ENCODE results near the gene CEP76. TPM values are rescaled to one million over a fixed set of nuclear protein-coding genes. Genes with fewer than 3 reads are reported as not detected.

Gene CEP76
- total RNA-seq, 2 experiments from 2014 or later, result 8.0 to 8.7 TPM

DNA sequence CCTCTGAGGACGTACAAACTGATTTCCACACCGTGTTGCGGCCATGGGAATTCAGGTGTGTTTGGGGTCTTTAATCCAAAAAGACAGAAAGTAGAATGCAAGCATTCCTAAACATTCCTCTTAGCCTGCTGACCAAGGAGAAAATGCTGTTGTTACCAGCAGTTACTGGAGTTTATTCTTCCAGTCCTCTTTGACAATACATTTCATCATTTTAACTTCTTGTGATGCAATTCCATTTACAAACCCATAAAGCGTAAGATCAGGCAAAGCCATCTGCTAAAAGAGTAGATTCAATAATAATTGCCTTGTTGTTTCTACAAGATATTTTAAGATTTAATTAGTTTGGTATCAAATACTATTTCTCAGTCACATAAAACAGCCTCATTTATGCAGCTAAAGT lies 77.3 kb downstream of the CEP76 start:
- Mint-ChIP-seq H3K27ac (no peak overlapping the region), H3K9me3 (no peaks in the 10 kb centered on the region), H3K4me1 (ENCODE audit: low read depth) (no peaks in the 10 kb centered on the region), H3K36me3 (ENCODE audit: low read depth) (no peaks in the 10 kb centered on the region), H3K27me3 (peaks cover 4% of the 10 kb centered on the region), H3K4me3 (no peak overlapping the region)
- Histone ChIP-seq H3K4me1 (ENCODE audit: insufficient read depth, low read length) (no peaks in the 10 kb centered on the region), H3K27ac (ENCODE audit: low read depth in 1 of 2, low read length in 2 of 2) (no peak overlapping the region), H3K27me3 (ENCODE audit: control insufficient read depth in 1 of 2, insufficient read depth in 2 of 2, low read length in 2 of 2) (no peaks in the 10 kb centered on the region), H3K9me3 (ENCODE audit: control insufficient read depth in 1 of 2, insufficient read depth in 1 of 2, low read length in 2 of 2) (no peaks in the 10 kb centered on the region), H3K36me3 (ENCODE audit: insufficient read depth, low read length) (no peaks in the 10 kb centered on the region), H3K4me3 (ENCODE audit: low read length) (no peak overlapping the region)
- CTCF ChIA-PET, result no interaction called here
- TF ChIP-seq, protein P1, sequence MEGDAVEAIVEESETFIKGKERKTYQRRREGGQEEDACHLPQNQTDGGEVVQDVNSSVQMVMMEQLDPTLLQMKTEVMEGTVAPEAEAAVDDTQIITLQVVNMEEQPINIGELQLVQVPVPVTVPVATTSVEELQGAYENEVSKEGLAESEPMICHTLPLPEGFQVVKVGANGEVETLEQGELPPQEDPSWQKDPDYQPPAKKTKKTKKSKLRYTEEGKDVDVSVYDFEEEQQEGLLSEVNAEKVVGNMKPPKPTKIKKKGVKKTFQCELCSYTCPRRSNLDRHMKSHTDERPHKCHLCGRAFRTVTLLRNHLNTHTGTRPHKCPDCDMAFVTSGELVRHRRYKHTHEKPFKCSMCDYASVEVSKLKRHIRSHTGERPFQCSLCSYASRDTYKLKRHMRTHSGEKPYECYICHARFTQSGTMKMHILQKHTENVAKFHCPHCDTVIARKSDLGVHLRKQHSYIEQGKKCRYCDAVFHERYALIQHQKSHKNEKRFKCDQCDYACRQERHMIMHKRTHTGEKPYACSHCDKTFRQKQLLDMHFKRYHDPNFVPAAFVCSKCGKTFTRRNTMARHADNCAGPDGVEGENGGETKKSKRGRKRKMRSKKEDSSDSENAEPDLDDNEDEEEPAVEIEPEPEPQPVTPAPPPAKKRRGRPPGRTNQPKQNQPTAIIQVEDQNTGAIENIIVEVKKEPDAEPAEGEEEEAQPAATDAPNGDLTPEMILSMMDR (IDR thresholded peaks at IDR 0.05), result no peak
- DNase-seq, result no peak
- no peak for ATAC-seq (ENCODE audit: poor library complexity)
- POLR2A ChIA-PET, result no interaction called here
- intact Hi-C loops (cut with DNase I, micrococcal nuclease), result no loop called here

Other genes starting within 250 kb of the CEP76 start
- gene SPIRE1, start 44.6 kb downstream of the CEP76 start, total RNA-seq, result 1 to 10 TPM in 1 of 2 experiments, under 1 TPM in 1; 0.99 to 1.4 TPM
- 10 to 100 TPM; 58.4 to 61.7 TPM for gene PSMG2, start 319 bp upstream of the CEP76 start, total RNA-seq
- 10 to 100 TPM; 49.4 to 53.8 TPM for gene PTPN2, start 181.5 kb upstream of the CEP76 start, total RNA-seq
- 10 to 100 TPM; 23.9 to 26.7 TPM for gene SEH1L, start 245.3 kb upstream of the CEP76 start, total RNA-seq

Data from CD4-positive, alpha-beta T cell (primary cell).